Epithelial cell of proximal tubule (primary cell): ENCODE measurements around the gene DLG5. TPM values are rescaled to one million over a fixed set of nuclear protein-coding genes. Genes with fewer than 3 reads are reported as not detected.

ENCODE experiments used
- DNase-seq: peaks from one replicate; pipeline ENCODE4 v3.0.0-alpha.2; 2011; ENCODE audit warnings: low read depth
- H3K4me3 ChIP-seq: 2 replicates; pipeline ENCODE4 v1.5.1; 2011; ENCODE audit warnings: low read depth, mild to moderate bottlenecking, low read length
- total RNA-seq: library from RNA; depleted of rRNA; stranded (reverse); fragments of >200 nt; gene quantifications from 2 replicates; pipeline ENCODE4 v1.2.3, GENCODE V29; 2015
- TF ChIP-seq, protein P1 (sequence below): conservative IDR thresholded peaks from 2 replicates; pipeline ENCODE4 v1.5.1; 2012; ENCODE audit warnings: low read depth, mild to moderate bottlenecking, low read length

The DLG5 gene
- total RNA-seq, 1 donor from 2014 or later: 23.4 TPM

DNA sequence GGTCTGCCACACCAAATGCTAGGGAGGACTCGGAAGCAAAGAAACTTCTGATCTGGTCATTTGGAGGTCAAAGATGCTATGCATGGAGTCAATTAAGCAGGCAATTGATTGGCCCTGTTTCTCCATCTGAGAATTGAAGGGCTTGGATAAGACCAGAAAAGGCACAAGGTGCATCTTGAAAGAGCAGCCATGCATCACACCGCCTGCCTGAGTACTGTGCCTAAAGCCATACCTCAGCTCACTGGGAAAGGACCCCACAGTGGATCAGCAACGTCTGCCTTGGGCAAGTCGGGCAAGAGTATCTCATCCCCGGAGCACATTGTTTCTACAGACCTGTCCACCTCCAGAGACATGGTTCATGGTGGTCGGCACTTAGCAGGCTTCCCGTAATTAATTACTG, 42.4 kb downstream of the DLG5 start:
- DNase-seq: no peak
- no peak overlapping the region for H3K4me3 ChIP-seq
- TF ChIP-seq, protein P1, sequence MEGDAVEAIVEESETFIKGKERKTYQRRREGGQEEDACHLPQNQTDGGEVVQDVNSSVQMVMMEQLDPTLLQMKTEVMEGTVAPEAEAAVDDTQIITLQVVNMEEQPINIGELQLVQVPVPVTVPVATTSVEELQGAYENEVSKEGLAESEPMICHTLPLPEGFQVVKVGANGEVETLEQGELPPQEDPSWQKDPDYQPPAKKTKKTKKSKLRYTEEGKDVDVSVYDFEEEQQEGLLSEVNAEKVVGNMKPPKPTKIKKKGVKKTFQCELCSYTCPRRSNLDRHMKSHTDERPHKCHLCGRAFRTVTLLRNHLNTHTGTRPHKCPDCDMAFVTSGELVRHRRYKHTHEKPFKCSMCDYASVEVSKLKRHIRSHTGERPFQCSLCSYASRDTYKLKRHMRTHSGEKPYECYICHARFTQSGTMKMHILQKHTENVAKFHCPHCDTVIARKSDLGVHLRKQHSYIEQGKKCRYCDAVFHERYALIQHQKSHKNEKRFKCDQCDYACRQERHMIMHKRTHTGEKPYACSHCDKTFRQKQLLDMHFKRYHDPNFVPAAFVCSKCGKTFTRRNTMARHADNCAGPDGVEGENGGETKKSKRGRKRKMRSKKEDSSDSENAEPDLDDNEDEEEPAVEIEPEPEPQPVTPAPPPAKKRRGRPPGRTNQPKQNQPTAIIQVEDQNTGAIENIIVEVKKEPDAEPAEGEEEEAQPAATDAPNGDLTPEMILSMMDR: no peak

DNA sequence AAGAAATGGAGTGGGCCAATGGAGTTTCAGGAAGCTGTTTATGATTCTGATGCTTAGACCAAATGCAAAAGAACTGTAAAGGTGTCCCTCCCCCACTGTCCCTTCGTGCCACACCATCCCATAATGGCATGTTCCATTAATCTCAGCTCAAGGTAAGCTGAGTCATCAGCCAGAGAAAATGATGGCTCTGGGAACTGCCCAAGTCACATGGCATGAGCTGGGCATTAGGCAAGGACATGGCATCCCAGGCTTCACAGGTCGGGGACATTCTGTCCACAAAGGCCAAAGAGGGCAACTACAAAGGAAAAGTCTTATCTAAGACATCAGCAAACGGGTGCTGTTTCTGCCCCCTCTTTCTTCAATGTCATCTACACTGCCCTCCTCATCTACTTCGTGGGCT, 44.9 kb downstream of the DLG5 start:
- TF ChIP-seq, protein P1: no peak
- H3K4me3 ChIP-seq: no peak overlapping the region
- DNase-seq: no peak

DNA sequence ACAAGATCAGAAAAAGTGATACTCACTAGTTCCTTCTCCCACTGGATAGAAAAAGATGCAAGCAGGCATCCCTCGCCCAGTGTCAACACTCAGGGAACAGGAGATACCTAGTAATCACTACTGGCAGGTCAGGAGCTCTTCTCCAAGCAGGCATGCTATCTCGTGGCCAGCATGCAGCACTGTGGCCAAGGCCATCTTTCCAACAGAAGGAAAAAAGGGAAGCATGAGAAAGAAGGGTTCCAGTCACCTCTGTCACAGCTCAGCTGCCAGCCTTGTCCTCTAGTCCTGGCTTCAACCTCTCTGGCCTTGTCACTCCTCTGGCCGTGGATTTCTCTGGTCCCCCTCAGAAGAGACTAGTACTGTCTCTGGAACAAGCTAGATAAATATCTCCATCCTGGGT, 45.3 kb downstream of the DLG5 start:
- no peak overlapping the region for H3K4me3 ChIP-seq
- no peak for DNase-seq
- TF ChIP-seq, protein P1: no peak

DNA sequence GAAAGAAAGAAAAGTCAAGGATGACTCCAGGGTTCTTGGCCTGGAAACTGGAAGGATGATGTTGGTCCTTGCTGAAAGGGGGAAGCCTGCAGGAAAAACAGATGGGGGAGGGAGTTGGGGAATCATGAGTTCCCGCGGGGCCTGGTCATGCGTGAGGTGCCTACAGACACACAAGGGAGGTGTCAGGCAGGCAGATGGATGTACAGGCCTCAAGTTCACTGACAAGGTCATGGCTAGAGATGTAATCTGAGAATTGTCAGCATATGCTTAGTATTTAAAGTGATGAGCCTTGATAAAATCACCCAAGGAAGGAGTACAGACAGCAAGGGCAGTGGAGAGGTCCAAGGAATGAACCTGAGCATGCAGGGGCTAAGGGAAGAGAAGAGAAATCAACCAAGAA, 46.8 kb downstream of the DLG5 start:
- H3K4me3 ChIP-seq: no peak overlapping the region
- TF ChIP-seq, protein P1: no peak
- DNase-seq: no peak

DNA sequence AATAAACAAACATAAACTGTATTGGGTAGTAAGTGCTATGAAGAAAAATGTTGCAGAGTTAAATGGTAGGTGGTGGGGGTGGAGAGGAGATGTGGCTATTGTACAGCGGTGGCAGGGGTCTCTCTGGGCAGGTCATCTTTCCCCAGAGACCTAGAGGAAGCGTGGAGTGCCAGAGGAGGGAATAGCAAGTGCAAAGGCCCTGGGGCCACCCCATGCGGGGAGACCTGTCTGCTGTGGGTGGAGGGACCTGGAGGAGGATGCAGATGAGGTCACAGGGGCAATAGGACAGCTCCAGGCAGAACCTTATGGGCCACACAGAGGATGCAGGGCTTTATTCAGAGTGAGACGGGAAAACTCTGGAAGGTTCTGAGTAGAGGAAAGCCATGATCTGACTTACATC, 47.5 kb downstream of the DLG5 start:
- TF ChIP-seq, protein P1: no peak
- no peak overlapping the region for H3K4me3 ChIP-seq
- no peak for DNase-seq

DNA sequence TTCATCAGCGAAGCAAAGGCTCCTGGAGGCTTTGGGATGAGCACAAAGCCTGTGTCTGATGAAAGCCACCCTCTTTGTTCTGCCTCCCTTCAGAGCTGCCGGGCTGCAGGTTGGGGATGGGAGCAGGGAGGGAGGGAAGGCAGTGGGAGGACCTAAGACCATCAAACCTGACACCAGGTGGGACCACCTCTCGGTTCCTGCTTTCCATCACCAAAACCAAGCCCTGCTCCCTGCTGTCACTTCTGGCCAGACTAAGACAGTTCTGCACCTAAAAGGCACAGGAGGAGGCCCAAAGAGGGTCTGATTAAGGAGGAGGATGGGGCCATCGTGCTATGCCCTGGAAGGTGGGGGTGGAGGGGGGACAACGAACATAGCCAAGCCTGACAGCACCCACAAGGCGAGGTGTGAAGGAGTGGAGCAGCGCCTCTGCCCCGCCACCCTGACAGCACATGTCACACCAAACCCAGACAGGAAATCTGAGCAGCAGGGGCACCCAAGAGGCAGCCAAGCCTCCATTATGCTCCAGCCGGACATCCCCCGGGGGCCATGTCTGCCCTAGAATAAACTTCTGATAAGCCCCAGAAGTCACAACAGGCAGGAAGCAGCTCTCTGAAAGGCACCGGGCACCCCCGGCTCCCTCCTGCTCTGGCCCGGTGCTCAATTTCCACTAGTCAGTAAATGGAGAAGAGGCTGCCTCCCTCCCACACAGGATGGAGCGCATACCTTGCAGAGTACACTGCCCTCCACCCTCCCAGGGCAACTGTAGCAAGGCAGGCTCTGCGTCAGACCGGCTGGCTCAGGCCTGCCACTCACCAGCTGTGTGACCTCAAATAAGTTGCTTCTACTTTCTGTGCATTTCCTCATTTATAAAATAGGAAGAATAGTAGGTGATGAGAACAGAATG, 48.9 kb downstream of the DLG5 start:
- no peak for DNase-seq
- TF ChIP-seq, protein P1: no peak
- H3K4me3 ChIP-seq: no peak overlapping the region

DNA sequence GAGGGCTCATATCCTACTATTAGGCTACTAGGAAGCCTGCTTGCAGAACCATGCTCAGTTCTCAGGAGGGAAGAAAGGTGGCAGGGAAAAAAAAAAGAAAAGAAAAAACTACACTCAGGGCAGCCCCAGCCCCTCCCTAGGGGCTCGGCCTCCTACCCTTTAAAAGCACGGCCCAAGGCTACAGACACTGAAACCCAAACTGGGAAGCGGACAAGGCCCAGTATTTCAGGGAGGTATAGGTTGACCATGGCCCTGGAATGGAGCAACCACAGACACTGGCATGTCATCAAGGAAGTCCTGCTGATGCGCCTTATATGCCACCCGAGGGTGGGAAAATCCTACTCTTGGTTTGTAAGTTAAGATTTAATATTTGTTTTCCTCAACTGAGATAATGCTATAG, 50.8 kb downstream of the DLG5 start:
- no peak overlapping the region for H3K4me3 ChIP-seq
- TF ChIP-seq, protein P1: no peak
- no peak for DNase-seq
